Karpas-422 (cell line): Measurements from ENCODE around the gene PDE8A. TPM values are rescaled to one million over a fixed set of nuclear protein-coding genes. Genes with fewer than 3 reads are reported as not detected.

ENCODE experiments used
- DNase-seq: peaks from one replicate; pipeline ENCODE4 v3.0.0-alpha.2; 2015
- H2AFZ ChIP-seq: fragments of 200-600 bp; sonication (generic); 2 replicates; pipeline ENCODE4 v1.6.1; 2014; ENCODE audit warnings: antibody characterized with exemption, low read length, mixed read lengths
- H3K27ac ChIP-seq: fragments of 200-600 bp; sonication (generic); 2 replicates; pipeline ENCODE4 v1.5.1; 2014; ENCODE audit warnings: mild to moderate bottlenecking, low read length, moderate library complexity
- H3K27me3 ChIP-seq: fragments of 200-600 bp; sonication (generic); 2 replicates; pipeline ENCODE4 v1.6.1; 2014; ENCODE audit warnings: low read length, mixed read lengths
- H3K36me3 ChIP-seq: fragments of 200-600 bp; sonication (generic); 2 replicates; pipeline ENCODE4 v1.6.1; 2014; ENCODE audit warnings: low read length, mixed read lengths; ENCODE audit not compliant: insufficient read depth
- H3K4me1 ChIP-seq: fragments of 200-600 bp; sonication (generic); 2 replicates; pipeline ENCODE4 v1.6.1; 2014; ENCODE audit warnings: mild to moderate bottlenecking, low read length, mixed read lengths
- H3K4me2 ChIP-seq: fragments of 200-600 bp; sonication (generic); 2 replicates; pipeline ENCODE4 v1.6.1; 2014; ENCODE audit warnings: low read length, low read depth, mild to moderate bottlenecking; ENCODE audit not compliant: poor library complexity, severe bottlenecking
- H3K4me3 ChIP-seq: fragments of 200-600 bp; sonication (generic); 2 replicates; pipeline ENCODE4 v1.5.1; 2014; ENCODE audit warnings: mild to moderate bottlenecking, antibody characterized with exemption, low read length, mixed read lengths
- H3K79me2 ChIP-seq: fragments of 200-600 bp; sonication (generic); 2 replicates; pipeline ENCODE4 v1.6.1; 2014; ENCODE audit warnings: mild to moderate bottlenecking, low read length, mixed read lengths
- H3K9ac ChIP-seq: fragments of 200-600 bp; sonication (generic); 2 replicates; pipeline ENCODE4 v1.6.0; 2014; ENCODE audit warnings: low read length
- H3K9me2 ChIP-seq: fragments of 200-600 bp; sonication (generic), shearing (Covaris generic); replicated peaks from 2 replicates; pipeline ENCODE4 v1.6.0; 2014; ENCODE audit warnings: mild to moderate bottlenecking, low read length, moderate library complexity; ENCODE audit not compliant: insufficient read depth
- H3K9me3 ChIP-seq: fragments of 300-700, 200-600 bp; sonication (generic); 2 replicates; pipeline ENCODE4 v1.6.1; 2014; ENCODE audit warnings: low read length, mixed read lengths
- H4K20me1 ChIP-seq: fragments of 200-600 bp; sonication (generic); 2 replicates; pipeline ENCODE4 v1.6.1; 2014; ENCODE audit warnings: mild to moderate bottlenecking, antibody characterized with exemption, low read length, low read depth; ENCODE audit not compliant: insufficient read depth
- total RNA-seq: library from RNA; depleted of rRNA; stranded (reverse); fragments of >200 nt; shearing (Covaris generic); gene quantifications from 2 replicates; pipeline ENCODE4 v1.2.3, GENCODE V29; 2014; ENCODE audit warnings: low replicate concordance

Gene PDE8A
- total RNA-seq, 1 experiment from 2014 or later: 3.4 TPM

DNA sequence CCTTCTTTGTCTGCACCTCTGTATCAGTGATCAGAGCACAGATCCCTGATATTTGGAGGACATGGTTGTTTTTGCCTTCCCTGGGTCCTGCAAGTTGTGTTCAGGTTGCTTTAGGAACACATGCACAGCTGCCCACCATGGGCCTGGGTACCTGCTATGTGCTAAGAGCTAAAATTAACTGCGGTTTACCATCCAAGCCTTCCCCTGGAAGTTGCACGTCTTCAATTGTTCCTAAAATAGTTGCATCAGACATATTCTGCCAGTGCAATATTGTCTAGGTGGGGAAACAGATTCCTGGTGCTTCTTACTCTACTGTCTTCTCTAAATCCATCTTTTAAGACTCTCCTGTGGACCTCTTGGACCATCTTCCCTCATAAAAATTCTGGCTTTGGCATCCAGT, 80.9 kb downstream of the PDE8A start:
- H3K4me2 ChIP-seq: no peak overlapping the region
- no peaks in the 10 kb centered on the region; the same call in 1 of the 2 replicates for H3K27me3 ChIP-seq
- no peak overlapping the region for H2AFZ ChIP-seq
- H3K9me3 ChIP-seq: peaks cover 6% of the 10 kb centered on the region
- no peak for DNase-seq
- no peaks in the 10 kb centered on the region for H3K36me3 ChIP-seq
- H3K9ac ChIP-seq: no peak overlapping the region
- H4K20me1 ChIP-seq: no peaks in the 10 kb centered on the region
- no peaks in the 10 kb centered on the region for H3K4me1 ChIP-seq
- no peaks in the 10 kb centered on the region for H3K79me2 ChIP-seq
- no peaks in the 10 kb centered on the region for H3K9me2 ChIP-seq
- no peak overlapping the region for H3K4me3 ChIP-seq
- H3K27ac ChIP-seq: no peak overlapping the region

DNA sequence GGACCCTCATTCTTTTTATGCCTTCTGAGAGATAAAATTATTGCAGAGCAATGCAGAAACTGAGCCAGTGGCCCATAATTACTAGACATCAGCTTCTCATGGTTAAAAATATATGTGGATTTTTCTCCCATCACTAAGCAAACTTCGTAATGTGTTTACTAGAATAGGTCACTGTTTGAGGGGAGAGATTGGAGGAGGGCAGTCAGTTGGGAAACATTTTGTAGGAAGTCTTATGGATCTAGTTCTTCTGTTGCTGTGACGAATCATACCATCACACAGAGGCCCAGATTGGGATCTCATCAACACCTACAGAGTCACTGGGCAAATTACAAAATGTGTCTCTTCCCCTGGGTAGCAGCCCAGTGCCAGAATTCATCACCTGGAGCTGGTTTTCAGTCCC, 81.4 kb downstream of the PDE8A start:
- no peaks in the 10 kb centered on the region for H3K9me2 ChIP-seq
- H3K27ac ChIP-seq: no peak overlapping the region
- H3K36me3 ChIP-seq: no peaks in the 10 kb centered on the region
- H3K27me3 ChIP-seq: no peaks in the 10 kb centered on the region; the same call in 1 of the 2 replicates
- H3K79me2 ChIP-seq: no peaks in the 10 kb centered on the region
- no peak overlapping the region for H3K4me3 ChIP-seq
- no peak overlapping the region for H3K4me2 ChIP-seq
- no peaks in the 10 kb centered on the region for H3K4me1 ChIP-seq
- H4K20me1 ChIP-seq: no peaks in the 10 kb centered on the region
- no peak overlapping the region for H3K9ac ChIP-seq
- H2AFZ ChIP-seq: no peak overlapping the region
- no peak for DNase-seq
- H3K9me3 ChIP-seq: peaks cover 6% of the 10 kb centered on the region

DNA sequence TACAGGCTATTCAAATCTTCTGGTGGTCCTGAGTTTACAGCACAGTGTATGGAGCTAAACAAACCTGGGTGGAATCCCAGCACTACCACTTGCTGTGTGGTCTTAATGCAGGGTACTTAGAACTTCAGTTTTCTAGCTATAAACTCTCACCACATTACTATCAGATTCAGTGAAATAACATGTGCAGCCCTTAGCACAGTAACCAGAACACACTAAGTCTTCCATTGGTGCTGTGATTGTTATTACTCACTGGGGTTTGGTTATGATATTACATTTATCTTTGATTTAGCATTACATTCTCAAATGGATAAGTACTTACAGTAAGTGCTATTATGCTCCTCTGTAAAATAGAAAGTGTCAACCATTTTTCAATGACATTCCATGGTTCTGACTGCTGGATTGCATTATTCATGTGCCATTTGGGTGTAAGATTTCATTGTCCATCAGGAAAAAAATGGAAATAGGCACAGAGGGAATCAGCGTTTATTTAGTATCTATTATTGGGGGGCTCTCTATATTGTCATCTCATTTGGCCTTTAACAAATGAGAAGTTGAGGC, 81.9 kb downstream of the PDE8A start:
- H3K27ac ChIP-seq: no peak overlapping the region
- no peaks in the 10 kb centered on the region for H3K79me2 ChIP-seq
- H3K9me3 ChIP-seq: peaks cover 6% of the 10 kb centered on the region
- H3K4me1 ChIP-seq: no peaks in the 10 kb centered on the region
- H3K4me2 ChIP-seq: no peak overlapping the region
- no peaks in the 10 kb centered on the region for H3K9me2 ChIP-seq
- H3K36me3 ChIP-seq: no peaks in the 10 kb centered on the region
- H4K20me1 ChIP-seq: no peaks in the 10 kb centered on the region
- no peak overlapping the region for H3K9ac ChIP-seq
- DNase-seq: no peak
- no peak overlapping the region for H2AFZ ChIP-seq
- no peak overlapping the region for H3K4me3 ChIP-seq
- no peaks in the 10 kb centered on the region; the same call in 1 of the 2 replicates for H3K27me3 ChIP-seq

DNA sequence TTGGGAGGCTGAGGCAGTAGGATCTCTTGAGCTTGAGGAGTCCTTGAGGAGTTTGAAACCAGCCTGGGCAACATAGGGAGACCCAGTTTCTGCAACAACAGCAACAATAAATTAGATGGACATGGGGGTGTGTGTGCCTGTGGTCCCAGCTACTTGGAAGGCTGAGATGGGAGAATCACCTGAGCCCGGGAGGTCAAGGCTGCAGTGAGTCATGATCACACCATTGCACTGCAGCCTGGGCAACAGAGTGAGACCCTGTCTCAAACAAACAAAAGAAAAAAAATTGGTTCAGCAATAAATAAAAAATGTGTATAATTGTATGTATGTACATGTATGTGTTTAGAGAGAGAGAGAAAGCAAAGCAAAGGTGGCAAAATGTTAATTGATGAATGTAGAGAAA, 83.1 kb downstream of the PDE8A start:
- Histone ChIP-seq H3K4me3 (no peak overlapping the region), H4K20me1 (no peaks in the 10 kb centered on the region), H3K9me2 (no peaks in the 10 kb centered on the region), H3K27me3 (no peaks in the 10 kb centered on the region; the same call in 1 of the 2 replicates), H3K36me3 (no peaks in the 10 kb centered on the region), H3K4me1 (no peaks in the 10 kb centered on the region), H3K4me2 (no peak overlapping the region), H3K79me2 (no peaks in the 10 kb centered on the region), H3K9me3 (peaks cover 6% of the 10 kb centered on the region), H2AFZ (no peak overlapping the region), H3K9ac (no peak overlapping the region), H3K27ac (no peak overlapping the region)
- no peak for DNase-seq

DNA sequence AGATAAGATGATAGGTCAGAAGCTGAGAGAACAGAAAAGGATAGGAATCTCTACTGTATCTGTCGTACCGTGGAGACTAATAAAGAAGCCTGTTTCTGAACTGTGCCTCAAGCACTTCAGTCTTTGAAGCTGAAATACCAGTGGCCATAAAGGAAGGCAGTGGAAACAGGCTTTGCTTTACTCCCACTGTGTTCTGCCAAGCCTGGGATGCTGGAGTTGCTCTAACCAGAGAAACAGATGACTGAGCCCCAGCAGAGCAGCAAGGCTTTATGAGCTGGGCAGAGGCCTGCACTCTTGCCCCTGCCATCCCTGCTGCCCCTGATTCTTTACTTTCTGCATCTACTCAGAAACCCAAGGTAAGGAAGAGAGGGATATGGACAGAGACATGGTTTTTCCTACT, 89.4 kb downstream of the PDE8A start:
- H3K9me3 ChIP-seq: no peaks in the 10 kb centered on the region
- no peaks in the 10 kb centered on the region for H4K20me1 ChIP-seq
- no peaks in the 10 kb centered on the region for H3K27me3 ChIP-seq
- no peaks in the 10 kb centered on the region for H3K79me2 ChIP-seq
- H3K9ac ChIP-seq: no peak overlapping the region
- H3K9me2 ChIP-seq: no peaks in the 10 kb centered on the region
- no peak overlapping the region for H3K4me3 ChIP-seq
- no peak overlapping the region for H3K4me2 ChIP-seq
- DNase-seq: no peak
- H2AFZ ChIP-seq: no peak overlapping the region
- H3K36me3 ChIP-seq: no peaks in the 10 kb centered on the region
- H3K27ac ChIP-seq: no peak overlapping the region
- H3K4me1 ChIP-seq: no peaks in the 10 kb centered on the region

DNA sequence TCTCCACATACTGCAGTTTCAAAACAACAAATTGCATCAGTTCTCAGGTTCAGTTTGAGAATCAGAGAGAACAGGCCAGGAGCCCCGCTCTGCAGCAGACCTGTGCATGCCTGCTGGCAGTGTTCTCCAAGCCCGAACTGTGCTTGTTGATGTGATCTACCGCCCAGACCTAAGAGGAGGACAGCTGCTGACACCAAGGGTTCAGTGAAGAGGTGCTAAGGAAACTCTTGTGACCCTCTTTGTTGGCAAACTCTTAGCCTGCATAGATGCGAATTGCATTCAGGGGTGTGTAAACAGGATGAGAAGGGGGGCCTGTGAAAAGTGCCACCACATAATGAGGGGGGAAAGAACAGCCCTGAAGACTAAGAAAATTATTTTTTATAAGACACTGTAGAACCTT, 89.8 kb downstream of the PDE8A start:
- H3K27me3 ChIP-seq: no peaks in the 10 kb centered on the region
- H3K9me3 ChIP-seq: no peaks in the 10 kb centered on the region
- no peaks in the 10 kb centered on the region for H4K20me1 ChIP-seq
- no peak overlapping the region for H2AFZ ChIP-seq
- DNase-seq: no peak
- no peaks in the 10 kb centered on the region for H3K4me1 ChIP-seq
- H3K4me2 ChIP-seq: no peak overlapping the region
- H3K9me2 ChIP-seq: no peaks in the 10 kb centered on the region
- H3K27ac ChIP-seq: no peak overlapping the region
- H3K9ac ChIP-seq: no peak overlapping the region
- H3K4me3 ChIP-seq: no peak overlapping the region
- H3K36me3 ChIP-seq: no peaks in the 10 kb centered on the region
- H3K79me2 ChIP-seq: no peaks in the 10 kb centered on the region

DNA sequence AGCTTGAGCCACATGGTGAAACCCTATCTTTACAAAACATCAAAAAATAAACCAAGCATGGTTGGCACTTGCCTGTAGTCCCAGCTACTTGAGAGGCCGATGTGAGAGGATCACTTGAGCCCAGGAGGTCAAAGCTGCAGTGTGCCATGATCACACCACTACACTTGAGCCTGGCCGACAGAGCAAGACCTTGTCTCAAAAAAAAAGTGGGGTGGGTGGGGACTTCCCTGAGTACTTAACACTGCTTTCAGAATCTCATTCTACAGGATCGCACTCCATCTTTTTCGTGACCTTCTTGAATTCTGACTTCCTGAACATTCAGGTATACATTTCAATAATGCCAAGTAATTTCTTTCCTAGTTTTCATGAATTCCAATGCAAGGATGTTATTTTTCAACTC, 91.3 kb downstream of the PDE8A start:
- Histone ChIP-seq H3K4me1 (no peaks in the 10 kb centered on the region), H3K27me3 (no peaks in the 10 kb centered on the region), H3K9me2 (no peaks in the 10 kb centered on the region), H3K9ac (no peak overlapping the region), H3K9me3 (no peaks in the 10 kb centered on the region), H3K79me2 (no peaks in the 10 kb centered on the region), H4K20me1 (no peaks in the 10 kb centered on the region), H3K4me2 (no peak overlapping the region), H3K27ac (no peak overlapping the region), H3K36me3 (no peaks in the 10 kb centered on the region), H3K4me3 (no peak overlapping the region), H2AFZ (no peak overlapping the region)
- DNase-seq: no peak

- Histone ChIP-seq H3K27me3 (no peaks in the 10 kb centered on the region), H3K4me1 (no peaks in the 10 kb centered on the region), H3K27ac (no peak overlapping the region), H4K20me1 (no peaks in the 10 kb centered on the region), H3K36me3 (no peaks in the 10 kb centered on the region), H3K79me2 (no peaks in the 10 kb centered on the region), H3K9ac (no peak overlapping the region), H3K9me3 (no peaks in the 10 kb centered on the region), H3K4me2 (no peak overlapping the region), H3K4me3 (no peak overlapping the region), H3K9me2 (no peaks in the 10 kb centered on the region), H2AFZ (no peak overlapping the region)
- DNase-seq: no peak
These were observed 92.0 kb downstream of the PDE8A start for GRCh38 chr15:85073556-85074194.
